GM12878 (cell line): ENCODE data around the gene PHF2. TPM values are rescaled to one million over a fixed set of nuclear protein-coding genes. Genes with fewer than 3 reads are reported as not detected.

ENCODE experiments used
- ATAC-seq: fragments of 200-7000 bp; cut with Tn5 transposase; 3 replicates; pipeline ENCODE4 v1.9.1; 2020; ENCODE audit warnings: mild to moderate bottlenecking, moderate library complexity
- BruUV-seq: library from RNA; stranded (reverse); fragments of 400-500 nt; replicated peaks from 2 replicates; lab custom pipeline; 2021; lab: Mats Ljungman, UMichigan
- CTCF ChIA-PET: fragments of 300-600 bp; sonication (Branson Sonifier 250); formaldehyde crosslinking; extraction: SDS; loops from one replicate; lab custom pipeline; 2021; ENCODE audit warnings: inconsistent platforms; lab: Yijun Ruan, JAX
- POLR2A ChIA-PET: fragments of 350-600 bp; formaldehyde crosslinking; extraction: SDS; loops from one replicate; lab custom pipeline; 2021; ENCODE audit warnings: inconsistent platforms; lab: Charles Lee
- RAD21 ChIA-PET: fragments of 300-600 bp; sonication (Branson Sonifier 250); formaldehyde crosslinking; loops from one replicate; lab custom pipeline; 2023; ENCODE audit warnings: antibody characterized with exemption; ENCODE audit not compliant: unreplicated experiment; lab: Charles Lee
- SMC1A ChIA-PET: fragments of 300-600 bp; sonication (Branson Sonifier 250); formaldehyde crosslinking; loops from one replicate; lab custom pipeline; 2023; ENCODE audit not compliant: unreplicated experiment, uncharacterized antibody; lab: Charles Lee
- DNase-seq: peaks from one replicate; pipeline ENCODE4 v3.0.0-alpha.2; 2011; ENCODE audit warnings: low read depth, low spot score
- FAIRE-seq: peaks from 3 replicates; lab custom pipeline; 2011; peaks lifted over from hg19 to GRCh38; lab: Jason Lieb, UNC
- H2AFZ ChIP-seq: 2 replicates; pipeline ENCODE4 v1.6.0; 2011; ENCODE audit warnings: low read depth, low read length, control low read depth; ENCODE audit not compliant: control insufficient read depth
- H3K27ac ChIP-seq: 2 replicates; pipeline ENCODE4 v1.5.1; 2011; ENCODE audit warnings: control low read depth; ENCODE audit not compliant: control insufficient read depth, insufficient read depth
- H3K27me3 ChIP-seq, 2 experiments: replicated peaks in 1 of 2; 2 replicates each; pipeline versions ENCODE4 v1.6.0 to v1.6.1; 2011; ENCODE audit warnings: low read length in 1 of 2; ENCODE audit not compliant: control insufficient read depth in 2 of 2, insufficient read depth in 2 of 2
- H3K36me3 ChIP-seq, 2 experiments: 2 replicates each; pipeline ENCODE4 v1.5.1; 2011; ENCODE audit warnings: low read length in 1 of 2; ENCODE audit not compliant: control insufficient read depth in 2 of 2, insufficient read depth in 2 of 2
- H3K4me1 ChIP-seq: 2 replicates; pipeline ENCODE4 v1.6.1; 2011; ENCODE audit warnings: mild to moderate bottlenecking, low read length, moderate library complexity, mixed read lengths; ENCODE audit not compliant: control insufficient read depth, insufficient read depth
- H3K4me2 ChIP-seq: 2 replicates; pipeline ENCODE4 v1.6.0; 2011; ENCODE audit warnings: control low read depth; ENCODE audit not compliant: control insufficient read depth, insufficient read depth
- H3K4me3 ChIP-seq: fragments of 200-600 bp; sonication (generic); 2 replicates; pipeline ENCODE4 v1.5.1; 2016
- H3K79me2 ChIP-seq: 2 replicates; pipeline ENCODE4 v1.6.0; 2011; ENCODE audit warnings: low read length; ENCODE audit not compliant: control insufficient read depth, insufficient read depth
- H3K9ac ChIP-seq: 2 replicates; pipeline ENCODE4 v1.8.0; 2011; ENCODE audit warnings: low read length, control low read depth, mixed read lengths; ENCODE audit not compliant: control insufficient read depth, insufficient read depth
- H3K9me3 ChIP-seq: replicated peaks from 3 replicates; pipeline ENCODE4 v1.5.1; 2011; ENCODE audit warnings: mild to moderate bottlenecking, low read length; ENCODE audit not compliant: control insufficient read depth, insufficient read depth
- H4K20me1 ChIP-seq: 2 replicates; pipeline ENCODE4 v1.6.0; 2011; ENCODE audit not compliant: control insufficient read depth, insufficient read depth
- GABPA ChIP-seq: IDR thresholded peaks from 2 replicates; pipeline ENCODE4 v1.6.1; 2014; ENCODE audit warnings: antibody characterized with exemption, low read depth, mild to moderate bottlenecking, inconsistent platforms
- IRF4 ChIP-seq: IDR thresholded peaks from 2 replicates; pipeline ENCODE4 v1.6.1; 2011; ENCODE audit warnings: low read depth, low read length
- JUND ChIP-seq: IDR thresholded peaks from 2 replicates; pipeline ENCODE4 v1.6.1; 2012; ENCODE audit warnings: low read depth, mild to moderate bottlenecking, low read length, improper control_type of control experiment, moderate library complexity
- KLF5 ChIP-seq: fragments of 450-650 bp; IDR thresholded peaks from 2 replicates; pipeline ENCODE4 v1.6.1; 2014; ENCODE audit warnings: mild to moderate bottlenecking; ENCODE audit not compliant: partially characterized antibody
- MXI1 ChIP-seq: fragments of 150-350 bp; IDR thresholded peaks from 2 replicates; pipeline ENCODE4 v1.6.1; 2011; ENCODE audit warnings: low read depth, mild to moderate bottlenecking, inconsistent platforms, low read length, improper control_type of control experiment
- MYB ChIP-seq: fragments of 150-350 bp; IDR thresholded peaks from 2 replicates; pipeline ENCODE4 v1.6.1; 2014; ENCODE audit warnings: mild to moderate bottlenecking, low read depth, low read length, borderline replicate concordance
- NBN ChIP-seq: fragments of 450-650 bp; IDR thresholded peaks from 2 replicates; pipeline ENCODE4 v1.6.1; 2016
- SMC3 ChIP-seq: IDR thresholded peaks from 2 replicates; pipeline ENCODE4 v1.6.1; 2011; ENCODE audit warnings: low read length, improper control_type of control experiment, borderline replicate concordance
- SUPT20H ChIP-seq: IDR thresholded peaks from 2 replicates; pipeline ENCODE4 v1.6.1; 2011; ENCODE audit warnings: low read depth, mild to moderate bottlenecking, low read length, moderate library complexity, borderline replicate concordance; ENCODE audit not compliant: control insufficient read depth
- SUZ12 ChIP-seq: fragments of 200-600 bp; sonication (generic); IDR thresholded peaks from one replicate; pipeline ENCODE4 v1.6.1; 2018; ENCODE audit warnings: antibody characterized with exemption, mild to moderate bottlenecking; ENCODE audit not compliant: unreplicated experiment
- ZNF274 ChIP-seq: IDR thresholded peaks from one replicate; pipeline ENCODE4 v1.8.0; 2011; ENCODE audit not compliant: insufficient read length, insufficient read depth
- ZNF384 ChIP-seq: IDR thresholded peaks from 2 replicates; pipeline ENCODE4 v1.6.1; 2012; ENCODE audit warnings: low read depth, mild to moderate bottlenecking, low read length, improper control_type of control experiment, borderline replicate concordance
- WGBS: methylation state at CpG from one replicate; pipeline ENCODE4 v1.1.6; 2016; ENCODE audit warnings: low lambda C conversion rate; ENCODE audit not compliant: insufficient replicate concordance, insufficient coverage; ENCODE audit errors: missing lambda C conversion rate; 5-methylcytosine and 5-hydroxymethylcytosine counted together
- in situ Hi-C: fragments of 300-500 bp; cut with MboI; formaldehyde crosslinking; loops from 9 replicates; pipeline ENCODE4 v1.14.3; 2018; ENCODE audit warnings: mixed read lengths
- intact Hi-C: fragments of 100-400 bp; cut with micrococcal nuclease; formaldehyde crosslinking; loops from one replicate; pipeline ENCODE4 v1.14.2; 2022; ENCODE audit not compliant: unreplicated experiment
- polyA plus RNA-seq, 11 experiments: library from polyadenylated mRNA; depleted of rRNA in 4 of 11; unstranded in 6 of 11; stranded (reverse) in 5 of 11; fragments of >200 nt; fragmentation: Nextera tagmentation in 4 of 11; fragmentation: Illumina TruSeq in 1 of 11; extraction: Ambion mirVana in 4 of 11; extraction: Trizol in 1 of 11; gene quantifications; 1 replicate in 1 of 11; 2 replicates in 10 of 11; pipeline versions ENCODE4 v1.2.1 to v1.2.3, GENCODE V29; 2011 to 2016; ENCODE audit warnings: inconsistent platforms in 2 of 11, missing spikeins in 2 of 11, low read depth in 1 of 11
- total RNA-seq, 4 experiments: library from RNA; depleted of rRNA in 3 of 4; stranded (reverse); fragments of >200 nt in 3 of 4; fragmentation: Illumina TruSeq in 1 of 4; extraction: Trizol in 1 of 4; gene quantifications; 2 replicates each; pipeline versions ENCODE4 v1.2.1 to v1.2.3, GENCODE V29; 2013 to 2021
- TF ChIP-seq, protein P1 (sequence below): fragments of 450-650 bp; IDR thresholded peaks from 2 replicates; pipeline ENCODE4 v1.6.1; 2017; ENCODE audit warnings: antibody characterized with exemption, mild to moderate bottlenecking, moderate library complexity
- TF ChIP-seq, protein P2 (sequence below): IDR thresholded peaks from 2 replicates; pipeline ENCODE4 v1.6.1; 2012; ENCODE audit warnings: low read length, inconsistent platforms
- TF ChIP-seq, protein P3 (sequence below): fragments of 450-650 bp; IDR thresholded peaks from 2 replicates; pipeline ENCODE4 v1.6.1; 2017; ENCODE audit warnings: borderline replicate concordance
- TF ChIP-seq, protein P4 (sequence below): fragments of 450-650 bp; IDR thresholded peaks from 2 replicates; pipeline ENCODE4 v1.6.1; 2016; ENCODE audit warnings: mild to moderate bottlenecking, moderate library complexity, borderline replicate concordance

Gene PHF2
- total and polyA plus RNA-seq, 10 of the 15 experiments (the other 5 are each of a cell fraction or from before 2014, with no cell fraction given) = 0.34 to 13.3 (median 5.5) TPM

DNA sequence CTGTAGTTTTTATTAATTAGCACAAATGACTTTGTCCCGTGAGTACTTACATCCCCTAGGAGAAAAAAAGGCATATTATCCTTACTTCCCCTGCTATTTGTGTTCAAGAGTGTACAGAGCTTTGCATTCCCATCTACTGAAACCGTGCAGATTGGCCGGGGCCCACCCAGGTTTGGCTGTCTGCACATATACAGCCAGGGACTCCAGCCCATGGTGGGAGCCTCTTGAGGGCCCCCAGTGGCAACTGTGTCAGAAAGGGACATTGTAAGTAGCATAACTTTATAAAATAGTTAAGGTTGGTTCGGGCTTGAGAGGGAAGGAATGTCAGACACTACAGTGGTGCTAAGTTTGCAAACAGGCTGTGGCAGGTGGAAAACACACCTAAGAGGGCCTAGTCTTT is 24.7 kb downstream of the PHF2 start:
- ChIA-PET CTCF (no interaction called here), POLR2A (no interaction called here), SMC1A (interaction anchor here (1.6 kb wide), 1 partner anchor 21 kb away, joined by 4 read pairs; no protein-coding TSS in a partner anchor), RAD21 (no interaction called here)
- intact Hi-C loops = no loop called here
- no peaks in the 10 kb centered on the region for H3K27me3 ChIP-seq
- H3K4me3 ChIP-seq = no peak overlapping the region
- H3K79me2 ChIP-seq = no peaks in the 10 kb centered on the region
- no peak overlapping the region for H3K27ac ChIP-seq
- FAIRE-seq (no peak), DNase-seq (no peak), ATAC-seq (no peak)
- no peak overlapping the region for H3K9ac ChIP-seq
- H2AFZ ChIP-seq = no peak overlapping the region
- H3K9me3 ChIP-seq = no peaks in the 10 kb centered on the region; the same call in 2 of the 3 replicates
- H3K36me3 ChIP-seq = no peaks in the 10 kb centered on the region; a peak in 1 of 4 replicates
- H4K20me1 ChIP-seq = no peaks in the 10 kb centered on the region
- H3K4me1 ChIP-seq = peaks cover 3% of the 10 kb centered on the region; the same call in 1 of the 2 replicates
- BruUV-seq = no TSS peak
- in situ Hi-C loops = no loop called here
- 71% methylated on average over 4 of the region's 4 CpGs for WGBS
- no peak overlapping the region for H3K4me2 ChIP-seq
- TF ChIP-seq, protein P1, sequence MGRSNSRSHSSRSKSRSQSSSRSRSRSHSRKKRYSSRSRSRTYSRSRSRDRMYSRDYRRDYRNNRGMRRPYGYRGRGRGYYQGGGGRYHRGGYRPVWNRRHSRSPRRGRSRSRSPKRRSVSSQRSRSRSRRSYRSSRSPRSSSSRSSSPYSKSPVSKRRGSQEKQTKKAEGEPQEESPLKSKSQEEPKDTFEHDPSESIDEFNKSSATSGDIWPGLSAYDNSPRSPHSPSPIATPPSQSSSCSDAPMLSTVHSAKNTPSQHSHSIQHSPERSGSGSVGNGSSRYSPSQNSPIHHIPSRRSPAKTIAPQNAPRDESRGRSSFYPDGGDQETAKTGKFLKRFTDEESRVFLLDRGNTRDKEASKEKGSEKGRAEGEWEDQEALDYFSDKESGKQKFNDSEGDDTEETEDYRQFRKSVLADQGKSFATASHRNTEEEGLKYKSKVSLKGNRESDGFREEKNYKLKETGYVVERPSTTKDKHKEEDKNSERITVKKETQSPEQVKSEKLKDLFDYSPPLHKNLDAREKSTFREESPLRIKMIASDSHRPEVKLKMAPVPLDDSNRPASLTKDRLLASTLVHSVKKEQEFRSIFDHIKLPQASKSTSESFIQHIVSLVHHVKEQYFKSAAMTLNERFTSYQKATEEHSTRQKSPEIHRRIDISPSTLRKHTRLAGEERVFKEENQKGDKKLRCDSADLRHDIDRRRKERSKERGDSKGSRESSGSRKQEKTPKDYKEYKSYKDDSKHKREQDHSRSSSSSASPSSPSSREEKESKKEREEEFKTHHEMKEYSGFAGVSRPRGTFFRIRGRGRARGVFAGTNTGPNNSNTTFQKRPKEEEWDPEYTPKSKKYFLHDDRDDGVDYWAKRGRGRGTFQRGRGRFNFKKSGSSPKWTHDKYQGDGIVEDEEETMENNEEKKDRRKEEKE = no peak
- no peak for TF ChIP-seq GABPA
- no peak for TF ChIP-seq SUZ12
- no peak for TF ChIP-seq JUND
- TF ChIP-seq, protein P2, sequence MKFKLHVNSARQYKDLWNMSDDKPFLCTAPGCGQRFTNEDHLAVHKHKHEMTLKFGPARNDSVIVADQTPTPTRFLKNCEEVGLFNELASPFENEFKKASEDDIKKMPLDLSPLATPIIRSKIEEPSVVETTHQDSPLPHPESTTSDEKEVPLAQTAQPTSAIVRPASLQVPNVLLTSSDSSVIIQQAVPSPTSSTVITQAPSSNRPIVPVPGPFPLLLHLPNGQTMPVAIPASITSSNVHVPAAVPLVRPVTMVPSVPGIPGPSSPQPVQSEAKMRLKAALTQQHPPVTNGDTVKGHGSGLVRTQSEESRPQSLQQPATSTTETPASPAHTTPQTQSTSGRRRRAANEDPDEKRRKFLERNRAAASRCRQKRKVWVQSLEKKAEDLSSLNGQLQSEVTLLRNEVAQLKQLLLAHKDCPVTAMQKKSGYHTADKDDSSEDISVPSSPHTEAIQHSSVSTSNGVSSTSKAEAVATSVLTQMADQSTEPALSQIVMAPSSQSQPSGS = no peak
- TF ChIP-seq SMC3 = no peak
- TF ChIP-seq MYB = no peak
- no peak for TF ChIP-seq MXI1
- no peak for TF ChIP-seq ZNF384
- TF ChIP-seq IRF4 = no peak
- TF ChIP-seq SUPT20H = no peak
- no peak for TF ChIP-seq NBN
- TF ChIP-seq, protein P3, sequence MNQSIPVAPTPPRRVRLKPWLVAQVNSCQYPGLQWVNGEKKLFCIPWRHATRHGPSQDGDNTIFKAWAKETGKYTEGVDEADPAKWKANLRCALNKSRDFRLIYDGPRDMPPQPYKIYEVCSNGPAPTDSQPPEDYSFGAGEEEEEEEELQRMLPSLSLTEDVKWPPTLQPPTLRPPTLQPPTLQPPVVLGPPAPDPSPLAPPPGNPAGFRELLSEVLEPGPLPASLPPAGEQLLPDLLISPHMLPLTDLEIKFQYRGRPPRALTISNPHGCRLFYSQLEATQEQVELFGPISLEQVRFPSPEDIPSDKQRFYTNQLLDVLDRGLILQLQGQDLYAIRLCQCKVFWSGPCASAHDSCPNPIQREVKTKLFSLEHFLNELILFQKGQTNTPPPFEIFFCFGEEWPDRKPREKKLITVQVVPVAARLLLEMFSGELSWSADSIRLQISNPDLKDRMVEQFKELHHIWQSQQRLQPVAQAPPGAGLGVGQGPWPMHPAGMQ = no peak
- no peak for TF ChIP-seq KLF5
- TF ChIP-seq, protein P4, sequence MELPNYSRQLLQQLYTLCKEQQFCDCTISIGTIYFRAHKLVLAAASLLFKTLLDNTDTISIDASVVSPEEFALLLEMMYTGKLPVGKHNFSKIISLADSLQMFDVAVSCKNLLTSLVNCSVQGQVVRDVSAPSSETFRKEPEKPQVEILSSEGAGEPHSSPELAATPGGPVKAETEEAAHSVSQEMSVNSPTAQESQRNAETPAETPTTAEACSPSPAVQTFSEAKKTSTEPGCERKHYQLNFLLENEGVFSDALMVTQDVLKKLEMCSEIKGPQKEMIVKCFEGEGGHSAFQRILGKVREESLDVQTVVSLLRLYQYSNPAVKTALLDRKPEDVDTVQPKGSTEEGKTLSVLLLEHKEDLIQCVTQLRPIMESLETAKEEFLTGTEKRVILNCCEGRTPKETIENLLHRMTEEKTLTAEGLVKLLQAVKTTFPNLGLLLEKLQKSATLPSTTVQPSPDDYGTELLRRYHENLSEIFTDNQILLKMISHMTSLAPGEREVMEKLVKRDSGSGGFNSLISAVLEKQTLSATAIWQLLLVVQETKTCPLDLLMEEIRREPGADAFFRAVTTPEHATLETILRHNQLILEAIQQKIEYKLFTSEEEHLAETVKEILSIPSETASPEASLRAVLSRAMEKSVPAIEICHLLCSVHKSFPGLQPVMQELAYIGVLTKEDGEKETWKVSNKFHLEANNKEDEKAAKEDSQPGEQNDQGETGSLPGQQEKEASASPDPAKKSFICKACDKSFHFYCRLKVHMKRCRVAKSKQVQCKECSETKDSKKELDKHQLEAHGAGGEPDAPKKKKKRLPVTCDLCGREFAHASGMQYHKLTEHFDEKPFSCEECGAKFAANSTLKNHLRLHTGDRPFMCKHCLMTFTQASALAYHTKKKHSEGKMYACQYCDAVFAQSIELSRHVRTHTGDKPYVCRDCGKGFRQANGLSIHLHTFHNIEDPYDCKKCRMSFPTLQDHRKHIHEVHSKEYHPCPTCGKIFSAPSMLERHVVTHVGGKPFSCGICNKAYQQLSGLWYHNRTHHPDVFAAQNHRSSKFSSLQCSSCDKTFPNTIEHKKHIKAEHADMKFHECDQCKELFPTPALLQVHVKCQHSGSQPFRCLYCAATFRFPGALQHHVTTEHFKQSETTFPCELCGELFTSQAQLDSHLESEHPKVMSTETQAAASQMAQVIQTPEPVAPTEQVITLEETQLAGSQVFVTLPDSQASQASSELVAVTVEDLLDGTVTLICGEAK = no peak
- TF ChIP-seq ZNF274 = no peak
